HG03575 (cell line): ENCODE measurements around the gene SRC.
"Not testable (repeated sequence)": the region's sequence is repeated elsewhere in the genome, so short reads cannot be mapped to it uniquely, and the experiment has no call there.

Source experiments
- ATAC-seq: cut with Tn5 transposase; IDR thresholded peaks from one replicate; pipeline ENCODE4 v1.9.1; 2021; ENCODE audit not compliant: unreplicated experiment, insufficient number of reproducible peaks, low FRiP score; ENCODE audit errors: extremely low read depth

Gene SRC

DNA sequence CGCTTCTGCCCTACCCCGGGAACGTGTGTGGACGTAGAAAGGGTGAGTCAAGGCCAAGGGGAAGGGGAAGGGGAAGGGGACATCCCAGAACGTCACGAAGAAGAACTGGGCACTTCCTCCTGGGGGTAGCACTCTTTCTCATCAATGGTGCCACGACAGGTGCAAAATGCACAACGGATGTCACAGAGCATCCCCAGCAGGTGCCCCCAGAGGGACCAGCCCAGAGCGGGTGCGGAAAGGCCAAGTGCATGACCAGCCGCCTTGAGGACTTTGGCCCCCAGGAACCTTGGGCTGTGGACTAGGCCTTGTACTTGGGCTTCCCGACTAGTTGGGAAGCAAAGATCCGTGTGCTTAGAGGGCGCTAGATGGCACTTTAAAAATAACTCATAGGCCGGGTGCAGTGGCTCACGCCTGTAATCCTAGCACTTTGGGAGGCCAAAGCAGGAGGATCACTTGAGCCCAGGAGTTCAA is 12.1 kb upstream of the SRC start:
- ATAC-seq: no peak

DNA sequence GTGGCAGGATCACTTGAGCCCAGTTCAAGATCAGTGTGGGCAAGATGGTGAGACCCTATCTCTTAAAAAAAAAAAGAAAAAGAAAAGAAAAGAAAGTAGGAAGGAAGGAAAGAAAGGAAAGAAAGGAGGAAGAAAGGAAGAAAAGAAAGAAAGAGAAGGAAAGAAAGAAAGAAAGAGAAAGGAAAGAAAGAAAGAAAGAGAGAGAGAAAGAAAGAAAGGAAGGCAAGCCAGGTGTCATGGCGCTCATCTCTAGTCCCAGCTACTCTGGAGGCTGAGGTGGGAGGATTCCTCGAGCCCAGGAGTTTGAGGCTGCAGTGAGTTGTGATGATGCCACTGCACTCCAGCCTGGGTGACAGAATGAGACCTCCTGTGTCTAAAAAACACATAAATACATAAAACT is 11.5 kb upstream of the SRC start:
- no peak for ATAC-seq

- no peak for ATAC-seq
Measured at GRCh38 chr20:37335642-37336368, 10.1 kb upstream of the SRC start.

GRCh38 chr20:37336369-37337207 is 9.4 kb upstream of the SRC start:
- ATAC-seq: no peak

DNA sequence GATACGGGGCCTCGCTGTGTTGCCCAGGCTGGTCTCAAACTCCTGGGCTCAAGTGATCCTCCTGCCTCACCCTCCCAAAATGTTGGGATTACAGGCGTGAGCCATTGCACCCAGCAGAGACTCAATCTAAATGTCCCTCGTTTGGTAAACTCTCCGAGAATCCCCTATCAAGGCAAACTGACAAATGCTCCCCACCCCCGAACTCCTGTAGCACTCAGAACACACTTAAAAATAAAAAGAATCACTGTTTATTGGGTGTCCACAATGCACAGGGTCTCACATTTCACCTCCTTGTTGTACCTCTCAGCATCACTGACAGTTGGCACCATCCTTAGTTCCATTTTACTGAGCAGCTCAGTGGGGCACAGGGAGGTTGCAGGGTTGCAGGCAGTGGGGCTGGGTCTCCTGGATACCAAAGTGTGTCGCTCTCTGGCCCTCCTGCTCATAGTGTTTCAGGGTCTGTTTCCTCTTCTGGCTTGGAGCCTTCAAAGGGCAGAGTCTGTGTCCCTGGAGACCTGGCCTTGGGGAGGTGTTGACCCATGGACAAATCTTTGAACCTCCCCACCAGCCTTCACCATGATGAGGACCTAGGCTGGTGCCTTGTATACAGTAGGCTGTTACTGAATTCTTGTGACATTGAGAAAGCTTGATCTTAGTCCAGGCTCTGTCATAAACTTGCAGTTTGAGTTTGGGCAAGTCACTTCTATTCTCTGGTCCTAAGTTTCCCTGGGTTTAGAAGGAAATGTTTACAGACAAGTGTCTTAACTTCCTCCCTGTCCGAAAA is 8.5 kb upstream of the SRC start:
- ATAC-seq: no peak

- not testable (repeated sequence) for ATAC-seq
Measured at GRCh38 chr20:37338380-37338779, 7.6 kb upstream of the SRC start.

DNA sequence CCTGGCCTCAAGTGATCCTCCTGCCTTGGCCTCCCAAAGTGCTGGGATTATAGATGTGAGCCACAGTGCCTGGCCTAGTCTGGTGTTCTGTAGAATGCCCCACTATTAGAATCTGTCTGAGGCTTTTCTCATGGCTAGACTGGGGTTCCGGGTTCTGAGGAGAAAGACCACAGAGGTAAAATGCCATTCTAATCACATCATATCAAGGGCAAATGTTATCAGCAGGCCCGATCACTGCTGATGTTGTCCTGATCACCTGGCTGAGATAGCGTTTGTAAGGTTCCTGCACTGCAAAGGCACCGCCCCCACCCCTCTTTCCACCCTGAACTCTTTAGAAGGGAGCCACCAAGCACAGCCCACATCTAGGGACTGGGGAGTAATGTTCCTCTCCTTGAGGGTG is 6.7 kb upstream of the SRC start:
- no peak for ATAC-seq

- not testable (repeated sequence) for ATAC-seq
Measured at GRCh38 chr20:37339764-37340109, 6.2 kb upstream of the SRC start.

DNA sequence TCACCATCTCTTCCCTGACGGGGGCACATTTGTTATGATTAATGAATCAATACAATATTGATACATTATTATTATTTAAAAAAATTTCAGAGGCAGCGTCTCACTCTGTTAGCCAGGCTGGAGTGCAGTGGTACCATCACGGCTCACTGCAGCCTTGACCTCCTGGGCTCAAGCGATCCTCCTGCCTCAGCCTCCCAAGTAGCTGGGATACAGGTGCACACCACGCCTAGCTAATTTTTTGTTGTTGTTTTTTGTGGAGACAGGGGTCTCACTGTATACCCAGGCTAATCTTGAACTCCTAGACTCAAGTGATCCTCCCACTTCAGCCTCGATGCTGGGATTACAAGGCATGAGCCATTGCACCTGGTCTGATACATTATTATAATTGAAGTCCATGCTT is 4.9 kb upstream of the SRC start:
- ATAC-seq: no peak

DNA sequence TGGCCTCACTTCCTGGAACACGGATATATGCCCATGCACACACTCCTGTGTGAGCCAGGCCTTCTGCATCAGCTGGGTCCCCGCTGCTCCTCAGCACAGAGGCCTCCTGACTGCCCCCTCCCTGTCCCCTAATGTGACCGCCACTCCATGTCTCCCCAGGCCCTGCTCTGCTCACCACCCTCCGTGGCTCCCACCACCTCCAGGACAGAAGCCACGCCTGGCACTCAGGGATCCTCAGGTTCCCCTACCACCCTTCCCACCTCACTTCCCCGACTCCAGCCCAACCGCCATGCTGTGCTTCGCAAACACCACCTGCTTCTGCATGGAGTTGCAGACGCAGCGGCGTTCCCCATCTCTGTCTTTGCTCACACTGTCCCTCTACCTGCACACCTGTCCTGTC is 4.3 kb upstream of the SRC start:
- no peak for ATAC-seq

GRCh38 chr20:37342231-37343177 is 3.4 kb upstream of the SRC start:
- ATAC-seq: no peak

- no peak for ATAC-seq
Measured at GRCh38 chr20:37343212-37343993, 2.5 kb upstream of the SRC start.

DNA sequence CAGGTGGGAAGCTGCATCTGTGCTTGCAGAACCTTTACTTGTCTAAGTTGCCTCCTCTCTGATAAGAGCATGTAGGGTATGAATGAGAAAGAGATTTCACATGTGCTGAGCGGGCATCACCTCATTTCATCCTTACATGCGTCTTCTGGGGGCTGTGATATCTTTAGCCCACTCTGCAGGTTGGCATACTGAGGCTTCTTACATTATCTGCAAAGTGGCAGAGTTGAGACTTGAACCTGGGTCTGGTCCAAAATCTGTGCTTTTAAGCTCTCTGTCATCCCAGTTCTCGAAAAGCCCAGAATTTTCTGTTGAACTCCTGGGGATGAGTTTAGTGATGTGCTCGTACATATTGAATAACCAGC is 2.0 kb upstream of the SRC start:
- ATAC-seq: no peak

- no peak for ATAC-seq
Measured at GRCh38 chr20:37344506-37345338, 1.2 kb upstream of the SRC start.

- ATAC-seq: no peak
Measured at GRCh38 chr20:37346236-37346534, 245 bp downstream of the SRC start.

DNA sequence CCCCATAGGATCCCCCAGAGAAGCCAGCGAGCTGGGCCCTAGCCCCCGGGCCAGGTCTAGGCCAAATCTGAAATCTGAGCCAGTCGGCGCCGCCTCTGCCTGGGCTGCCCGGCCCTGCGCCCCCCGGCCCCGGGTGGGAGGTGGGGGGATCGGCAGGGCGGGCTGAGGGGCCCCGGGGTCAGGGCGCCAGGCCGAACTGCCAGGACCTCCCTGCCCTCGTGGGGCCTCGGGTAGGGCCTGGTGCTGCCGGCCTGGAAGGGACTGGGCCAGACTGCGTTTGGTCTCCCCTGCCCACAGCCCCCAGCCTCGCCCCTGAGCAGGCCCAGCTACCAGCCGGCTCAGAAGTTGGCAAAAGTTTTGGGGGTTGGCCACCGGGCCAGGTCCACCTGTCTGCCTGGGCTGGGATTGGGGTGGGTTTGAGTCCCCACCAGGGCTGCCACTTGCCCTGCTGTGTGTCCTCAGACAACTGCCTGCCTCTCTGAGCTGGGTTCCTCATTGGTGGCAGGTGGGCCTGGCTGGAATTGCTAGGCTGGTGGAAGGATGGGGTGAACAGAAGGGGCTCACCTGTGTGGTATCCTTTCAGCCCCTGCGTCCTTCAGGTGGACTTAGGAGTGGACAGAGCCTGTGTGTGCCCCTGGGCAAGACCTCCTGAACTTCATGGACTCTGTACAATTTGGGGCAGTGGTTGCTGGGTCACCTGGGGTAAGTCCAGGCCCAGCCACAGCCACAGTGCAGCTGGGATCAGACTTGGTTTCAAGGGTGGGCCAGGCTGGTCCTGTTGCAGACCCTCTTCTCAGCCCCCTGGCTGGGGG is 801 bp downstream of the SRC start:
- no peak for ATAC-seq

GRCh38 chr20:37347347-37347823 is 1.4 kb downstream of the SRC start:
- no peak for ATAC-seq
